GM18508 (cell line): ENCODE measurements around the gene INPP5F.

ENCODE experiments used
- ATAC-seq: cut with Tn5 transposase; IDR thresholded peaks from one replicate; pipeline ENCODE4 v1.9.1; 2021; ENCODE audit warnings: moderate number of reproducible peaks; ENCODE audit not compliant: insufficient read depth, unreplicated experiment

Gene INPP5F

GRCh38 chr10:119811122-119811521 is 85.3 kb downstream of the INPP5F start:
- no peak for ATAC-seq

- no peak for ATAC-seq
Observed at GRCh38 chr10:119812684-119813083, 86.8 kb downstream of the INPP5F start.

GRCh38 chr10:119815671-119816070 is 89.8 kb downstream of the INPP5F start:
- ATAC-seq = no peak

- ATAC-seq = no peak
Observed at GRCh38 chr10:119817991-119818888, 92.4 kb downstream of the INPP5F start.

GRCh38 chr10:119818889-119819270 is 93.0 kb downstream of the INPP5F start:
- ATAC-seq = no peak

- no peak for ATAC-seq
Observed at GRCh38 chr10:119821182-119821581, 95.3 kb downstream of the INPP5F start.

GRCh38 chr10:119824299-119824698 is 98.4 kb downstream of the INPP5F start:
- ATAC-seq = no peak

GRCh38 chr10:119826771-119827170 is 100.9 kb downstream of the INPP5F start:
- ATAC-seq = no peak

GRCh38 chr10:119827430-119827829 is 101.6 kb downstream of the INPP5F start:
- ATAC-seq = no peak

- no peak for ATAC-seq
Observed at GRCh38 chr10:119829429-119829828, 103.6 kb downstream of the INPP5F start.

GRCh38 chr10:119830851-119831250 is 105.0 kb downstream of the INPP5F start:
- ATAC-seq = no peak

- no peak for ATAC-seq
Observed at GRCh38 chr10:119831656-119832055, 105.8 kb downstream of the INPP5F start.

GRCh38 chr10:119832951-119833350 is 107.1 kb downstream of the INPP5F start:
- ATAC-seq = no peak

GRCh38 chr10:119834188-119834587 is 108.3 kb downstream of the INPP5F start:
- no peak for ATAC-seq

GRCh38 chr10:119845656-119846055 is 119.8 kb downstream of the INPP5F start:
- ATAC-seq = no peak

GRCh38 chr10:119849031-119849789 is 123.4 kb downstream of the INPP5F start:
- no peak for ATAC-seq

- no peak for ATAC-seq
Observed at GRCh38 chr10:119849944-119850343, 124.1 kb downstream of the INPP5F start.

GRCh38 chr10:119852277-119852676 is 126.4 kb downstream of the INPP5F start:
- no peak for ATAC-seq

GRCh38 chr10:119852822-119853221 is 127.0 kb downstream of the INPP5F start:
- no peak for ATAC-seq

GRCh38 chr10:119853574-119853973 is 127.7 kb downstream of the INPP5F start:
- ATAC-seq = no peak

- ATAC-seq = no peak
Observed at GRCh38 chr10:119858063-119858462, 132.2 kb downstream of the INPP5F start.
